Measurements from ENCODE around the gene SF3B4. TPM values are rescaled to one million over a fixed set of nuclear protein-coding genes. Genes with fewer than 3 reads are reported as not detected.

Gene SF3B4
- total and polyA plus RNA-seq, 2 of the 8 experiments (the other 6 are each of a cell fraction or from before 2014, with no cell fraction given): 81.1 to 122 TPM

GRCh38 chr1:149932474-149932873 lies 4.9 kb upstream of the SF3B4 start:
- 90% methylated on average over 8 of the region's 8 CpGs; no CpG with 5 or more reads in 1 of the 2 experiments for WGBS, 2 experiments (ENCODE audit: extremely low coverage in 1 of 2, insufficient coverage in 1 of 2, insufficient read length in 1 of 2, insufficient replicate concordance in 2 of 2, low coverage in 1 of 2, low lambda C conversion rate in 2 of 2, missing lambda C conversion rate in 1 of 2)
- Histone ChIP-seq H2BK120ac (replicated peaks; ENCODE audit: low read depth, low read length) (no peak overlapping the region), H2AK5ac (ENCODE audit: low read depth, low read length) (no peak overlapping the region), H4K20me1 (replicated peaks in 1 of 2; ENCODE audit: control insufficient read depth in 1 of 2, insufficient read depth in 2 of 2, low read length in 2 of 2) (no peaks in the 10 kb centered on the region), H3K36me3 (ENCODE audit: control insufficient read depth in 2 of 4, insufficient read depth in 4 of 4, low read length in 3 of 4) (no peaks in the 10 kb centered on the region), H4K5ac (ENCODE audit: insufficient read length, low read depth, low read length) (no peak overlapping the region), H2BK20ac (ENCODE audit: low read length) (no peak overlapping the region), H3K27me3 (replicated peaks in 1 of 4; ENCODE audit: control insufficient read depth in 3 of 4, extremely low read depth in 1 of 4, insufficient read depth in 3 of 4, low read length in 3 of 4) (no peaks in the 10 kb centered on the region), H3K79me2 (ENCODE audit: control insufficient read depth in 1 of 2, insufficient read depth in 2 of 2, low read length in 2 of 2) (peaks cover 0 to 1% of the 10 kb centered on the region in 2 experiments; a peak in 1 of 4 replicates), H4K91ac (replicated peaks; ENCODE audit: insufficient read length, low read length) (no peak overlapping the region), H3K27ac (ENCODE audit: low read depth, low read length) (no peak overlapping the region), H3K9ac (replicated peaks in 1 of 4; ENCODE audit: extremely low read depth in 1 of 4, low read depth in 3 of 4, low read length in 3 of 4) (no peak overlapping the region), H3K23ac (ENCODE audit: insufficient read length) (no peak overlapping the region), H3K79me1 (ENCODE audit: low read depth, low read length) (no peaks in the 10 kb centered on the region; the same call in 1 of the 2 replicates), H2BK5ac (ENCODE audit: low read depth, low read length) (no peak overlapping the region), H3K4me3 (ENCODE audit: extremely low read depth in 1 of 4, insufficient read depth in 2 of 4, low read depth in 3 of 4, low read length in 4 of 4) (no peak overlapping the region), H3K4me1 (replicated peaks in 1 of 4; ENCODE audit: control insufficient read depth in 3 of 4, insufficient read depth in 4 of 4, low read length in 3 of 4) (peaks cover 3 to 7% (median 5%) of the 10 kb centered on the region in 4 experiments; a peak in 5 of 7 replicates), H2AFZ (ENCODE audit: low read length) (no peak overlapping the region), H4K8ac (ENCODE audit: extremely low read depth, insufficient read depth, low read length) (no peak overlapping the region), H3K9me3 (ENCODE audit: insufficient read depth in 2 of 2, low read depth in 1 of 2, low read length in 1 of 2) (no peaks in the 10 kb centered on the region), H3K4me2 (ENCODE audit: insufficient read depth in 1 of 2, low read depth in 2 of 2, low read length in 2 of 2) (no peak overlapping the region), H3K23me2 (ENCODE audit: low read depth, low read length) (peaks cover 8% of the 10 kb centered on the region), H2BK15ac (ENCODE audit: low read length) (no peak overlapping the region), H3K18ac (ENCODE audit: extremely low read depth, low read length) (no peak overlapping the region), H3K4ac (replicated peaks; ENCODE audit: insufficient read length, low read depth, low read length) (no peak overlapping the region), H2BK12ac (ENCODE audit: low read depth, low read length) (no peak overlapping the region), H3K56ac (replicated peaks; ENCODE audit: insufficient read length, low read depth, low read length) (no peak overlapping the region), H3K14ac (ENCODE audit: insufficient read length) (no peak overlapping the region)
- no peak for TF ChIP-seq KDM1A (IDR thresholded peaks at IDR 0.05; ENCODE audit: borderline replicate concordance, low read length)
- no peak for TF ChIP-seq BACH1 (IDR thresholded peaks at IDR 0.05; ENCODE audit: low read length)
- TF ChIP-seq TEAD4 (IDR thresholded peaks at IDR 0.05; ENCODE audit: low read depth, low read length): no peak
- TF ChIP-seq CHD1 (IDR thresholded peaks at IDR 0.05; ENCODE audit: low read depth, low read length): no peak
- no peak for TF ChIP-seq RFX5 (IDR thresholded peaks at IDR 0.05; ENCODE audit: borderline replicate concordance, low read depth, low read length)
- DNase-seq (ENCODE audit: low read depth in 1 of 2, low spot score in 2 of 2) (no peak), FAIRE-seq (no peak)
- ChIA-PET POLR2A (ENCODE audit: partially characterized antibody) (interaction anchor here (1.2 to 3.7 kb wide), 2 partner anchors 10 to 45 kb away, joined by 3 to 20 read pairs; a partner anchor contains a TSS), CTCF (ENCODE audit: partially characterized antibody) (interaction anchor here (0.8 to 1.7 kb wide), 2 partner anchors 15 to 32 kb away, joined by 3 read pairs; no protein-coding TSS in a partner anchor)

Data from H1 (cell line).